ENCODE results near the gene KLHDC3. TPM values are rescaled to one million over a fixed set of nuclear protein-coding genes. Genes with fewer than 3 reads are reported as not detected.

KLHDC3 gene
- total RNA-seq, 2 donors from 2014 or later, result 62.4 to 73.9 TPM

GRCh38 chr6:43014434-43014909 is 423 bp downstream of the KLHDC3 start:
- H3K9me3 ChIP-seq, result no peaks in the 10 kb centered on the region
- TF ChIP-seq CTCF (IDR thresholded peaks at IDR 0.05), result no peak
- peaks cover 14% of the 10 kb centered on the region for H3K4me1 ChIP-seq
- DNase-seq, result no peak
- H3K4me3 ChIP-seq, result peak overlapping the region; percentile 67
- intact Hi-C loops (cut with DNase I), result no loop called here
- H3K9ac ChIP-seq (ENCODE audit: low read depth in 2 of 2, low read length in 2 of 2), result peak overlapping the region; percentile 44 to 79
- H3K36me3 ChIP-seq, result no peaks in the 10 kb centered on the region
- H3K27me3 ChIP-seq, result no peaks in the 10 kb centered on the region
- peak overlapping the region; percentile 60 for H3K27ac ChIP-seq

- TF ChIP-seq CTCF (IDR thresholded peaks at IDR 0.05), result no peak
- intact Hi-C loops (cut with DNase I), result no loop called here
- no peaks in the 10 kb centered on the region for H3K36me3 ChIP-seq
- H3K9me3 ChIP-seq, result no peaks in the 10 kb centered on the region
- H3K27ac ChIP-seq, result no peak overlapping the region
- H3K27me3 ChIP-seq, result no peaks in the 10 kb centered on the region
- H3K9ac ChIP-seq (ENCODE audit: low read depth in 2 of 2, low read length in 2 of 2), result no peak overlapping the region
- no peak overlapping the region for H3K4me3 ChIP-seq
- no peak for DNase-seq
- peaks cover 14% of the 10 kb centered on the region for H3K4me1 ChIP-seq
Observed at GRCh38 chr6:43016176-43016942, 2.3 kb downstream of the KLHDC3 start.

- Histone ChIP-seq H3K9ac (ENCODE audit: low read depth in 2 of 2, low read length in 2 of 2) (no peak overlapping the region), H3K9me3 (no peaks in the 10 kb centered on the region), H3K27ac (no peak overlapping the region), H3K27me3 (no peaks in the 10 kb centered on the region), H3K4me1 (peaks cover 14% of the 10 kb centered on the region), H3K36me3 (no peaks in the 10 kb centered on the region), H3K4me3 (no peak overlapping the region)
- DNase-seq, result no peak
- no peak for TF ChIP-seq CTCF (IDR thresholded peaks at IDR 0.05)
- intact Hi-C loops (cut with DNase I), result no loop called here
Observed at GRCh38 chr6:43016943-43017334, 2.9 kb downstream of the KLHDC3 start.

GRCh38 chr6:43019152-43019551 is 5.1 kb downstream of the KLHDC3 start:
- Histone ChIP-seq H3K27ac (no peak overlapping the region), H3K36me3 (no peaks in the 10 kb centered on the region), H3K27me3 (no peaks in the 10 kb centered on the region), H3K4me3 (no peak overlapping the region), H3K4me1 (peaks cover 18% of the 10 kb centered on the region), H3K9ac (ENCODE audit: low read depth in 2 of 2, low read length in 2 of 2) (no peak overlapping the region), H3K9me3 (no peaks in the 10 kb centered on the region)
- no peak for TF ChIP-seq CTCF (IDR thresholded peaks at IDR 0.05)
- intact Hi-C loops (cut with DNase I), result no loop called here
- DNase-seq, result no peak

- no peak overlapping the region for H3K9ac ChIP-seq (ENCODE audit: low read depth in 2 of 2, low read length in 2 of 2)
Observed at GRCh38 chr6:43020052-43020705, 6.1 kb downstream of the KLHDC3 start.

More at GRCh38 chr6:43020052-43020705, 6.1 kb downstream of the KLHDC3 start:
- Histone ChIP-seq H3K4me1 (peaks cover 16% of the 10 kb centered on the region), H3K4me3 (no peak overlapping the region), H3K27ac (no peak overlapping the region), H3K9me3 (no peaks in the 10 kb centered on the region), H3K36me3 (peaks cover 6% of the 10 kb centered on the region), H3K27me3 (no peaks in the 10 kb centered on the region)
- intact Hi-C loops (cut with DNase I), result no loop called here
- no peak for TF ChIP-seq CTCF (IDR thresholded peaks at IDR 0.05)
- DNase-seq, result no peak

All from colonic mucosa (tissue), 4 donors.